HG02970 (cell line): ENCODE results near the gene EDNRB.

Experiments
- ATAC-seq: cut with Tn5 transposase; IDR thresholded peaks from one replicate; pipeline ENCODE4 v1.9.1; 2021; ENCODE audit warnings: mild to moderate bottlenecking, moderate library complexity, moderate number of reproducible peaks; ENCODE audit not compliant: unreplicated experiment, low FRiP score

The EDNRB gene

GRCh38 chr13:77898097-77898496 is 20.5 kb downstream of the EDNRB start:
- peak; percentile 75 for ATAC-seq

DNA sequence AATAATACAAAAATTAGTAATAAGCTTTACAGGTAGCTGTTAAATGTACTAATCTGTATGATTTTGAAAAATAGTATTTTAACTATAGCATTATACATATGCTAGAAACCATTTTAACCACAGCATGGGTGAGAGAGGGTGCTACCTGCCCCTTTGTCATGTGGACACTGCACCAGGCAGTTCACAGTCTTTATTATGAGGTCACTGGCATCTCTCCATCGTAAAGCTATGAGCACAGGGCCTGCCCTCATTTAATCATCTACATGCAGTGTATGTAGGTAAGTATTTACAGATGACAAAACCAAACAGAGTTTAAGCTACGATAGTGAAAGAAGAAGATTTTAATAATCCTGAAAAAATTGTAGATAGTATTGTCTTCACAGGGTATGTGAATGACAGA is 21.7 kb downstream of the EDNRB start:
- no peak for ATAC-seq

- ATAC-seq, result no peak
These were observed 22.1 kb downstream of the EDNRB start for GRCh38 chr13:77896536-77896935.

- ATAC-seq, result no peak
These were observed 23.9 kb downstream of the EDNRB start for GRCh38 chr13:77894743-77895142.

DNA sequence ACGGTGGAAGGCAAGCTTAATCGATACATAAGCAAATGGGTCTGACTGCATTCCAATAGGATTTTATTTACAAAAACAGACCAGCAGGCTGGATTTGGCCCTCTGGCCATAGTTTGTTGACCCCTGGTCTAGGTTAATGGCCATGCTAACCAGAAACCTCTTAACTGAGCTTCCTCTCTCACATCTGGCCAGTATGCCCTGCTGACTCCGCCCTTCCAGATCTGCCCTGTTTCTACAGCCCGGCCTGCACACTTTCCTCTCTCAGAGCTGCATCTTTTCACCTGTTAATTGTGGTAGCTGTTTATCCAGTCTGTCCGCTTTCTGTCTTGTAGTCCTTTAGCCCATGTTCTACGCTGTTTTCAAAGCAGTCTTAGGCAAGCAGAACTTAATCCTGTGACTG is 25.6 kb downstream of the EDNRB start:
- no peak for ATAC-seq

- ATAC-seq, result no peak
These were observed 26.1 kb downstream of the EDNRB start for GRCh38 chr13:77892491-77892890.

GRCh38 chr13:77891486-77891885 is 27.1 kb downstream of the EDNRB start:
- ATAC-seq, result no peak

- ATAC-seq, result no peak
These were observed 27.6 kb downstream of the EDNRB start for GRCh38 chr13:77891041-77891440.

- ATAC-seq, result no peak
These were observed 35.3 kb downstream of the EDNRB start for GRCh38 chr13:77883328-77883727.

DNA sequence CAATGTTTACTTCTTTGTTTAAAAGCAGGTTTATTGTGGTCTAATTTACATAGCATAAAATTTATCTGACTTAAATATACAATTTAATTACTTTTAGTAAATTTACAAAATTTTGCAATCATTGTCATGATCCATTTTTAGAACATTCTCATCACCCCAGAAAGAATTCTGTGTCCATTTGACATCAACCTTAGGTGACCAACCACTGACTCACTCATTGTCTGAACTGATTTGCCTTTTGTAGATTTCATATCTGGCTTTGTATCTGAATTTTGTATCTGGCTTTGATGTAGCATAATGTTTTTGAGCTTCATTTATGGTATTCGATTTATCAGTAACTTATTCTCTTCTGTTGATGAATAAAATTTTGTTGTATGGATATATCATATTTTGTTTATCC is 40.4 kb downstream of the EDNRB start:
- ATAC-seq, result no peak

- no peak for ATAC-seq
These were observed 42.5 kb downstream of the EDNRB start for GRCh38 chr13:77876176-77876575.

GRCh38 chr13:77874406-77874805 is 44.2 kb downstream of the EDNRB start:
- no peak for ATAC-seq

GRCh38 chr13:77872995-77873394 is 45.6 kb downstream of the EDNRB start:
- ATAC-seq, result no peak

DNA sequence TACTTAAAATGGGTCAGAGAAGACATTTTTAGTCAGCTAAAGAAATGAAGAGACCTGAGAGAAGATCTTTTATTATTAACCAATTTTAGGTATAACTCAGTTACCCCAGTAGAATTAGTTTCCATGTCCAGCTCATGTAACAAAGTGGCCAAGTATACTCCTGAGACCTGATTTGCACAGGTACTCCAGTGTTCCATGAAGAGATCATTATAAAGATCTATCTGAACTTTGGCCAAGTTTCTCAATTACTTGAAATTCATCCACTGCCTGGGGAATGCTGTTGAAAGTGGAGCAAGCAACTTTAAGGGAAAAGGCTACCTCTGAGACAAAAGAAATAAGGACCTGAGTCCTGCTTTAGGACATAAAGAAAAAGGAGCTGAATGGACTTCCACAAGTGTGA is 47.0 kb downstream of the EDNRB start:
- ATAC-seq, result no peak

DNA sequence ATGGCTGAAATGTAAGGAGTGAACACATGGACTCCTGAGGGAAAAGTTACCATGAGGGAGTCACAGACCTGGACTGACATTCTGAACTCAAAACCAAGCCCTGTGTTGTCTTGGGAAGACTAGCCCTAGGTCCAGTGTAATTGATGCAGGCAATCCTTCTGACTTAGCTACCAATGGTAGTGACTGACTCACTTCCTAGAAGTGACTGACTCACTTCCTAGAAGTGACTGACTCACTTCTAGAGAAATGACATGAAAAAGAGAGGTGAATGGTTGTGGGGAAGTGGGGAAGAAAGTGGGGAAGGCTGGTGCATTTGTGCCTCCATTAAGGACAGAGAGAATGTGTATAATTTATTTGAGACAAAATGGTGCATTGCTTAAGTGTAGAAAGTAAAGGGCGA is 49.9 kb downstream of the EDNRB start:
- ATAC-seq, result no peak

- no peak for ATAC-seq
These were observed 51.7 kb downstream of the EDNRB start for GRCh38 chr13:77866971-77867370.

DNA sequence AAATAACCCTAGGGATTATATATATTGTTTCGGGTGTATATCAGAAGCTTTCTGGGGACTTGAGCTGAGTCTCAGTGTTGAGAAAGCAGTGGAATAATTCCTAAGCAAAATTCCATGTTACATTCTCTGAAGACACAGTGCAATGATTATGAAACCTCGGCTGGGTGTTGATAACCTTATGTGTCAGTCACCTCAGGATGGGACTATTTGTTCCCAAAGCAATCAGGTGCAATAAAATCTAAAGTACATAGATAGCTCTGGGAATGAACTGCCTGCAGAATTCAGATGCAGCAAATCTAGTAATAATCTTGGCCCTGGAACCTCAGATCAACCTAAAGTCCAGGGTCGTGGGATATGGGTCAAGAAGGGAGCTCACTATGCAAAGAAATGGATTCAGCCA is 53.0 kb downstream of the EDNRB start:
- ATAC-seq, result no peak

GRCh38 chr13:77863144-77863543 is 55.5 kb downstream of the EDNRB start:
- no peak for ATAC-seq

DNA sequence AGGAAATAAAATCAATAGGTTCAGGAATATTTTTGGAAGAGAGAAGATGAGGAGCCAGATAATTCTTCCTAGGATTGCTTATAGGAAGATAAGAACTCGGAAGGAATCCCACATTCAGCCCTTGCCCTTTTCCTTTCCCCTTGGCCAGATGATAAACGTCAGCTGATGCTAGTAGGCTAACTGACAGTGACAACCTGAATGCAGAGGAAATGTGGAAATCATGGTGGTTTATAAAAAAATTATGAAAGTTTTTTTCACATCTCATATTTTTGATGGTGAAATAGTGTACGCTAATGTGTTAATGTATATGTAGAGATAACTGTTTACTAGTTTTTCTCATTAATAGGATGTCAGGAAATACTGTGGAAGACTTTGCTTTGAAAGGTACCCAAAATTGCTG is 56.9 kb downstream of the EDNRB start:
- ATAC-seq, result no peak

DNA sequence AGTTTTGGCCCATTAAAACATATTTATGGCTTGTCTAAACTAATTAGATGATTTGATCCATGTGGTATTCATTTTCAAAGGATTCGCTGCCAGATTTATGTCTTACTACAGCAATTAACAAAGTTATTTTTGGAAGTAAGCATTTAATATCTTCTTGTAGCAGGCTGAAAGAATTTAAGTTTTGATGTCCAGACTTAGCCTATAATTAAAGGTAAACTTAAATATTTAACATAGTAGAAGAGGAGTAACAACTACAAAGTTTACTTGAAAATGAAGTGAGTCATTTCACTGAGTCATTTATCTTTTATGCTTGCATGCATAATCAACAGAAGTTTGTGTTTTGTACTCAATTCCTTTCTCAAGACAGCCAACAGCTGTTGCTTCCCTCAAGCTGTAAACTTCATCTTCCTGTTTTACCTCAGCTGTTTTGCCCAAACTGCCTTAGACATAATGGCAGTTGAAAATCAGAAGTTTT is 58.1 kb downstream of the EDNRB start:
- ATAC-seq, result no peak

DNA sequence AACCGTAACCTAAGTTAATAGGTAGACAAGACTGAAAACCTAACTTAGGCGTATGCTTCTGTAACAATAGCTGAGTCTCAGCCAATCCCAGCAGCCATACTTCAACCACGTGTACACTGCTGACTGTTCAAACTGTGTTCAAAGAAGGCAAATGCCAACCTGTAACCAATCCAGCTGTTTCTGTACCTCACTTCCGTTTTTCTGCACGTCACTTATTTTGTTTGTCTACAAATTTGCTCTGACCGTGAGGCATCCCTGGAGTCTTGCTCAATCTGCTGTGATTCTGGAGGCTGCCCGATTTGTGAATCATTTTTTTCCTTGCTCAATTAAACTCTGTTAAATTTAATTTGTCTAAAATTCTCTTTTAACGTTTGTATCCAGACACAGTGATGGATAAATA is 59.2 kb downstream of the EDNRB start:
- ATAC-seq, result no peak

DNA sequence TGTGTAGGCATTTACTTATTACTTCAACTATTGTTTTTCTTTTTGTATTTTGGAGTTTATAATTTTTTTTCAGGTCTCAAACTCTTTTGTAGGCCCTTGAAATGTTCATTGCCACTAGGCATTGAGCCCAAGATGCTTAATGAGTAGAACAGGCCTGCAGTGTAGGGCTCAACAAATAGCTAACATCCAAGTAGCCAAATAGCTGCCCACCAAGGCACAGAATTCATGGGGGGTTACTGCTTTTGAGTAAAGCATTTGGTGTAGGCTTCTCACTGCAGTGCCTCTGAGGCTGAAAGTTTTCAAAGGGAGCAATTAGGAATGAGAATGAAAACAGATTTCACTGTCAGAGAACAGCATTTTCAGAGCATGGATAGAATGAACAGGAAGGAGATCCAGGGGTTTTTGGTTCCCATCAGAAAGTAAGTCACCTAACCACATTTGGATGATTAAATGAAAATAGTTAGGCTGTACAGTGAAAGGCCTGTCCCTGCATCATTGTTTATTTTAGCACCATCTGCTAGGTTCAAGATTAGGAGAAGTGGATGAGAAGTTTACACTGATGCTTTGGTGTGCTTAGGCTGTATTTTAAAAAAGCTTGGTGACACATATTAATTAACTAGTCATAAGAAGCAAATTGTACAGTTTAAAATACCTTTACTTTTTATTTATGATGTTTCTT is 61.0 kb downstream of the EDNRB start:
- ATAC-seq, result no peak

DNA sequence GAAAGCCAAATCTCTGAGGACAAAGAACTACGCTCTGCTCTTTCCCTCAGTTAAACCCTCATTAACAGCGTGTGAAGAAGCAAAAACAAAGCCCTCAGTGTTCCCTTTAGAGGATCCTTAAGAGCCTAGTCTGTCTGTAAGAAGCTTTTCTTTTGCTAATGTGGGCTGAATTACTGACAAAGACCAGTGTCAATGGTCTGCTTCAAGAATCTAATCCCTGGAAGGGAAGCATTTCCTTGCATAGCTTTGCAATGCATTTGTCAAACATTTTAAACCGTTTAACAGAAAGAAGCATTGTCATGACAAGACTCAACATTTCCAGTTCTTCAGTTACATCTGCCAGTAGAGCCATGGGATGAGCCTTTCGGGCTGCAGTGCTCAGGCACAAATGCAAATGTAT is 64.9 kb downstream of the EDNRB start:
- no peak for ATAC-seq
